ENCODE measurements around the gene MRPL20.
A peak's percentile ranks its signal among the peaks of the same experiment; 100 is the strongest.
"Not testable (repeated sequence)": the region's sequence is repeated elsewhere in the genome, so short reads cannot be mapped to it uniquely, and the experiment has no call there.

Gene MRPL20

GRCh38 chr1:1385339-1385738 lies 21.8 kb downstream of the MRPL20 start:
- not testable (repeated sequence) for DNase-seq (ENCODE audit: low read depth)

GRCh38 chr1:1381294-1381693 lies 25.8 kb downstream of the MRPL20 start:
- no peak for DNase-seq (ENCODE audit: low read depth)

GRCh38 chr1:1380860-1381259 lies 26.2 kb downstream of the MRPL20 start:
- no peak for DNase-seq (ENCODE audit: low read depth)

GRCh38 chr1:1377540-1378205 lies 29.4 kb downstream of the MRPL20 start:
- DNase-seq (ENCODE audit: low read depth): no peak

GRCh38 chr1:1376551-1377226 lies 30.4 kb downstream of the MRPL20 start:
- no peak for DNase-seq (ENCODE audit: low read depth)

GRCh38 chr1:1374929-1375662 lies 32.0 kb downstream of the MRPL20 start, which contains the start of gene AURKAIP1:
Gene AURKAIP1, minus strand, starts transcription at chr1:1375207. Its CDS starts 451 bp downstream, at chr1:1374756.
- DNase-seq (ENCODE audit: low read depth): peak; percentile 99

- DNase-seq (ENCODE audit: low read depth): no peak
Measured at GRCh38 chr1:1374589-1374928, 32.5 kb downstream of the MRPL20 start.

GRCh38 chr1:1373815-1374588 lies 33.1 kb downstream of the MRPL20 start:
- no peak for DNase-seq (ENCODE audit: low read depth)

- DNase-seq (ENCODE audit: low read depth): no peak
Measured at GRCh38 chr1:1373051-1373814, 33.9 kb downstream of the MRPL20 start.

GRCh38 chr1:1371746-1372711 lies 35.1 kb downstream of the MRPL20 start:
- no peak for DNase-seq (ENCODE audit: low read depth)

GRCh38 chr1:1371364-1371745 lies 35.7 kb downstream of the MRPL20 start:
- DNase-seq (ENCODE audit: low read depth): no peak

GRCh38 chr1:1370771-1371300 lies 36.3 kb downstream of the MRPL20 start:
- no peak for DNase-seq (ENCODE audit: low read depth)

- not testable (repeated sequence) for DNase-seq (ENCODE audit: low read depth)
Measured at GRCh38 chr1:1370094-1370493, 37.0 kb downstream of the MRPL20 start.

- DNase-seq (ENCODE audit: low read depth): no peak
Measured at GRCh38 chr1:1367315-1367714, 39.8 kb downstream of the MRPL20 start.

- DNase-seq (ENCODE audit: low read depth): no peak
Measured at GRCh38 chr1:1366699-1367066, 40.4 kb downstream of the MRPL20 start.

- DNase-seq (ENCODE audit: low read depth): no peak
Measured at GRCh38 chr1:1365875-1366698, 41.0 kb downstream of the MRPL20 start.

GRCh38 chr1:1364266-1364665 lies 42.8 kb downstream of the MRPL20 start:
- no peak for DNase-seq (ENCODE audit: low read depth)

- peak; percentile 64 for DNase-seq (ENCODE audit: low read depth)
Measured at GRCh38 chr1:1361982-1362423, 45.1 kb downstream of the MRPL20 start.

Data from fibroblast of the conjunctiva (primary cell).